ENCODE results near the gene OSGEPL1.
"Not testable (repeated sequence)": the region's sequence is repeated elsewhere in the genome, so short reads cannot be mapped to it uniquely, and the experiment has no call there.

The OSGEPL1 gene

GRCh38 chr2:189772212-189772611 lies 9.6 kb upstream of the OSGEPL1 start:
- DNase-seq (ENCODE audit: low read depth): no peak
- no peak overlapping the region for H3K4me3 ChIP-seq (ENCODE audit: low read depth, low read length)
- no peak for TF ChIP-seq CTCF (IDR thresholded peaks at IDR 0.05; ENCODE audit: low read depth, low read length, missing control alignments)

GRCh38 chr2:189770590-189771322 lies 8.2 kb upstream of the OSGEPL1 start:
- no peak overlapping the region for H3K4me3 ChIP-seq (ENCODE audit: low read depth, low read length)
- DNase-seq (ENCODE audit: low read depth): no peak
- no peak for TF ChIP-seq CTCF (IDR thresholded peaks at IDR 0.05; ENCODE audit: low read depth, low read length, missing control alignments)

GRCh38 chr2:189763908-189764661 lies 1.5 kb upstream of the OSGEPL1 start:
- peak; percentile 5 for TF ChIP-seq CTCF (IDR thresholded peaks at IDR 0.05; ENCODE audit: low read depth, low read length, missing control alignments)
- peak overlapping the region; percentile 66; the same call in 1 of the 2 replicates for H3K4me3 ChIP-seq (ENCODE audit: low read depth, low read length)
- DNase-seq (ENCODE audit: low read depth): no peak

- no peak for TF ChIP-seq CTCF (IDR thresholded peaks at IDR 0.05; ENCODE audit: low read depth, low read length, missing control alignments)
- DNase-seq (ENCODE audit: low read depth): no peak
- peak overlapping the region; percentile 66 for H3K4me3 ChIP-seq (ENCODE audit: low read depth, low read length)
Measured at GRCh38 chr2:189762229-189762550, 402 bp downstream of the OSGEPL1 start.

GRCh38 chr2:189760154-189760553 lies 2.4 kb downstream of the OSGEPL1 start:
- not testable (repeated sequence) for H3K4me3 ChIP-seq (ENCODE audit: low read depth, low read length); DNase-seq (ENCODE audit: low read depth)

GRCh38 chr2:189756311-189756952 lies 6.2 kb downstream of the OSGEPL1 start:
- TF ChIP-seq CTCF (IDR thresholded peaks at IDR 0.05; ENCODE audit: low read depth, low read length, missing control alignments): no peak
- no peak overlapping the region for H3K4me3 ChIP-seq (ENCODE audit: low read depth, low read length)
- no peak for DNase-seq (ENCODE audit: low read depth)

GRCh38 chr2:189751080-189751658 lies 11.4 kb downstream of the OSGEPL1 start:
- TF ChIP-seq CTCF (IDR thresholded peaks at IDR 0.05; ENCODE audit: low read depth, low read length, missing control alignments): peak; percentile 61
- no peak overlapping the region for H3K4me3 ChIP-seq (ENCODE audit: low read depth, low read length)
- DNase-seq (ENCODE audit: low read depth): no peak
